ENCODE data around the gene ZNF790. TPM values are rescaled to one million over a fixed set of nuclear protein-coding genes. Genes with fewer than 3 reads are reported as not detected.

Gene ZNF790
- total and polyA plus RNA-seq, 4 experiments from 2014 or later = 5.1 to 13.4 (median 9.5) TPM

GRCh38 chr19:36847968-36848367 lies 9.8 kb upstream of the ZNF790 start:
- H3K4me1 Mint-ChIP-seq = peaks cover 3 to 10% (median 6%) of the 10 kb centered on the region in 4 donors
- CTCF ChIA-PET (ENCODE audit: partially characterized antibody) = interaction anchor here (1.9 kb wide), 1 partner anchor 10 kb away, joined by 8 read pairs; the partner anchor contains the start of gene ZNF790

DNA sequence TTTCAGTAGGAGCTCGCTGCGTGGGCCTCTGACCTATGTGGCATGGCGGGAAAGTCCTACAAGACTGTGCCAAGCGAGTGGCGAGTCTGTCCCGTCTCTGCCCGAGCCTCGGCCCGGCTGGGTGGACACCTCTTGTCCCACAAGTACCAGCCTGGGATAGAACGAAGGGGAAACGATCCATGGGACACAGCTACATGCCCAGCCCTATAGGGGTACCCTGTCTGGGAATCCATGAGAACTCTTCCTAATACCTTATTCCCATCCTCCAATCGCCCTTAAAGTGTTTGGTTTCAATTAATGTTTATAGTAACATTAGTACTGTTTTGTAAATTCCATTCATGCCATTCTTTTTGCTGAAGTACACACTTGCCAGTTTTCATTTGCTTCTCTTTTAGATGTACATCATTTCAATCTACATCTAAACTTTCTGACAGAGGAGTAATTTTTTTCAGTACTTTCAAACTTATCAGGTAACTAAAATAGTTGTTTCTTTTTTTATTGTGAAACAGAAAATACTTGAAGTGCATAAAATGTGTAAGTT lies 667 bp upstream of the ZNF790 start:
- ChIA-PET CTCF (ENCODE audit: partially characterized antibody) (interaction anchor here (1.3 kb wide), 1 partner anchor 10 kb away, joined by 3 read pairs; no protein-coding TSS in a partner anchor), POLR2A (ENCODE audit: partially characterized antibody) (interaction anchor here (0.6 to 5.0 kb wide), 12 partner anchors 11 to 857 kb away, joined by 3 to 183 read pairs (median 6); partner anchors contain the start of genes ZNF345, ZNF529, ZNF540 and ZNF567)
- intact Hi-C loops (cut with micrococcal nuclease) = loop anchor here (1.0 to 5.0 kb wide), 9 partner anchors 11 to 350 kb away; partner anchors contain the start of genes ZNF345, ZNF382, ZNF461 and ZNF566
- H3K4me3 ChIP-seq (ENCODE audit: low read length in 2 of 2) = peak overlapping the region; percentile 48 to 97
- peaks cover 0 to 15% of the 10 kb centered on the region in 2 donors for H3K9me3 ChIP-seq (ENCODE audit: control insufficient read depth in 1 of 2, low read length in 2 of 2)
- Mint-ChIP-seq H3K36me3 (peaks cover 27 to 43% of the 10 kb centered on the region in 2 donors), H3K27ac (peak overlapping the region in 2 of 7 donors; percentile 45 to 54), H3K9me3 (peaks cover 0 to 34% (median 23%) of the 10 kb centered on the region in 8 donors), H3K4me3 (peak overlapping the region in 3 of 8 donors; percentile 33 to 71 (median 55)), H3K4me1 (peaks cover 0 to 13% (median 5%) of the 10 kb centered on the region in 4 donors), H3K27me3 (no peaks in the 10 kb centered on the region)
- H3K27ac ChIP-seq (ENCODE audit: low read depth, low read length) = peak overlapping the region; percentile 73
- no peaks in the 10 kb centered on the region for H3K36me3 ChIP-seq (ENCODE audit: insufficient read depth, low read length)
- H3K4me1 ChIP-seq (ENCODE audit: insufficient read depth, low read length) = peaks cover 18% of the 10 kb centered on the region
- no peak for DNase-seq
- no peaks in the 10 kb centered on the region for H3K27me3 ChIP-seq (ENCODE audit: insufficient read depth, low read length)

More at GRCh38 chr19:36847968-36848367, 9.8 kb upstream of the ZNF790 start:
- no peak overlapping the region for H3K27ac ChIP-seq (ENCODE audit: low read depth, low read length)
- H3K4me1 ChIP-seq (ENCODE audit: insufficient read depth, low read length) = peaks cover 29% of the 10 kb centered on the region
- POLR2A ChIA-PET (ENCODE audit: partially characterized antibody) = interaction anchor here (5.2 kb wide), 1 partner anchor 10 kb away, joined by 183 read pairs; the partner anchor contains the start of gene ZNF790
- no peaks in the 10 kb centered on the region for H3K36me3 ChIP-seq (ENCODE audit: insufficient read depth, low read length)
- no peaks in the 10 kb centered on the region for H3K27me3 Mint-ChIP-seq
- H3K27me3 ChIP-seq (ENCODE audit: insufficient read depth, low read length) = no peaks in the 10 kb centered on the region
- no peaks in the 10 kb centered on the region for H3K9me3 ChIP-seq (ENCODE audit: control insufficient read depth in 1 of 2, low read length in 2 of 2)
- no peak for DNase-seq
- intact Hi-C loops (cut with micrococcal nuclease) = no loop called here
- H3K4me3 ChIP-seq (ENCODE audit: low read length in 2 of 2) = no peak overlapping the region
- peaks cover 0 to 13% (median 3%) of the 10 kb centered on the region in 8 donors for H3K9me3 Mint-ChIP-seq
- peak overlapping the region in 3 of 7 donors; percentile 34 to 95 (median 90) for H3K27ac Mint-ChIP-seq
- H3K4me3 Mint-ChIP-seq = peak overlapping the region in 4 of 8 donors; percentile 69 to 85 (median 80)
- peaks cover 27 to 31% of the 10 kb centered on the region in 2 donors for H3K36me3 Mint-ChIP-seq

GRCh38 chr19:36837176-36837905 lies 846 bp downstream of the ZNF790 start:
- peaks cover 0 to 25% of the 10 kb centered on the region in 2 donors for H3K9me3 ChIP-seq (ENCODE audit: control insufficient read depth in 1 of 2, low read length in 2 of 2)
- intact Hi-C loops (cut with micrococcal nuclease) = loop anchor here (5.0 kb wide), 1 partner anchor 170 kb away; the partner anchor contains the start of gene ZNF461
- H3K27me3 ChIP-seq (ENCODE audit: insufficient read depth, low read length) = no peaks in the 10 kb centered on the region
- peak in 1 of 5 donors; percentile 1 for DNase-seq
- Mint-ChIP-seq H3K4me3 (no peak overlapping the region), H3K36me3 (peaks cover 32 to 48% of the 10 kb centered on the region in 2 donors), H3K27ac (no peak overlapping the region), H3K9me3 (peaks cover 0 to 47% (median 34%) of the 10 kb centered on the region in 8 donors), H3K27me3 (no peaks in the 10 kb centered on the region), H3K4me1 (peaks cover 0 to 14% (median 5%) of the 10 kb centered on the region in 4 donors)
- no peaks in the 10 kb centered on the region for H3K36me3 ChIP-seq (ENCODE audit: insufficient read depth, low read length)
- CTCF ChIA-PET (ENCODE audit: partially characterized antibody) = interaction anchor here (0.9 to 1.5 kb wide), 5 partner anchors 9 to 136 kb away, joined by 3 to 8 read pairs (median 4); partner anchors contain the start of gene ZNF345
- peaks cover 18% of the 10 kb centered on the region for H3K4me1 ChIP-seq (ENCODE audit: insufficient read depth, low read length)
- H3K27ac ChIP-seq (ENCODE audit: low read depth, low read length) = peak overlapping the region; percentile 73
- H3K4me3 ChIP-seq (ENCODE audit: low read length in 2 of 2) = peak overlapping the region; percentile 48 to 97
- POLR2A ChIA-PET (ENCODE audit: partially characterized antibody) = interaction anchor here (0.5 to 5.0 kb wide), 18 partner anchors 13 to 758 kb away, joined by 3 to 183 read pairs (median 4); partner anchors contain the start of genes ZFP14, ZNF260, ZNF345 and ZNF383

DNA sequence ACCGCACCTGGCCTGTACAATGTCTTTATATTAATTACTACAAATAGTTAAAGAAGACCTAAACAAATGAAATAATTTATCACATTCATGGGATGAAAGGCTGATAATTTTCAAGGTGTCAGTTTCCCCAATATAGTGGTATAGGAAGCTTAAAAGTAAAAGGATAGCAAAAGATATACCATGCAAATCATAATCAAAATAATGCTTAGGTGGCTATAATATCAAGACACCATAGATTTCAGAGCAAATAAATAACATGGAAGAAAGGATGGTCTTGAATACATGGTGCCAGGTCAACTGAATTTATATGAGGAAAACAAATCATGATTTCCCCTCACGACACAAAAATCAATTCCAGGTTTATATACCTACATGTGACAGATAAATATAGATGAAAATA lies 4.8 kb downstream of the ZNF790 start:
- CTCF ChIA-PET (ENCODE audit: partially characterized antibody) = no interaction called here
- Mint-ChIP-seq H3K4me1 (peaks cover 0 to 7% (median 2%) of the 10 kb centered on the region in 4 donors), H3K4me3 (no peak overlapping the region), H3K36me3 (peaks cover 59 to 66% of the 10 kb centered on the region in 2 donors), H3K27ac (no peak overlapping the region), H3K9me3 (peaks cover 2 to 81% (median 69%) of the 10 kb centered on the region in 8 donors), H3K27me3 (no peaks in the 10 kb centered on the region)
- Histone ChIP-seq H3K9me3 (ENCODE audit: control insufficient read depth in 1 of 2, low read length in 2 of 2) (peaks cover 0 to 58% of the 10 kb centered on the region in 2 donors), H3K27me3 (ENCODE audit: insufficient read depth, low read length) (no peaks in the 10 kb centered on the region), H3K36me3 (ENCODE audit: insufficient read depth, low read length) (no peaks in the 10 kb centered on the region), H3K4me3 (ENCODE audit: low read length in 2 of 2) (no peak overlapping the region), H3K27ac (ENCODE audit: low read depth, low read length) (no peak overlapping the region), H3K4me1 (ENCODE audit: insufficient read depth, low read length) (peaks cover 14% of the 10 kb centered on the region)
- DNase-seq = no peak
- intact Hi-C loops (cut with micrococcal nuclease) = no loop called here
- POLR2A ChIA-PET (ENCODE audit: partially characterized antibody) = no interaction called here

DNA sequence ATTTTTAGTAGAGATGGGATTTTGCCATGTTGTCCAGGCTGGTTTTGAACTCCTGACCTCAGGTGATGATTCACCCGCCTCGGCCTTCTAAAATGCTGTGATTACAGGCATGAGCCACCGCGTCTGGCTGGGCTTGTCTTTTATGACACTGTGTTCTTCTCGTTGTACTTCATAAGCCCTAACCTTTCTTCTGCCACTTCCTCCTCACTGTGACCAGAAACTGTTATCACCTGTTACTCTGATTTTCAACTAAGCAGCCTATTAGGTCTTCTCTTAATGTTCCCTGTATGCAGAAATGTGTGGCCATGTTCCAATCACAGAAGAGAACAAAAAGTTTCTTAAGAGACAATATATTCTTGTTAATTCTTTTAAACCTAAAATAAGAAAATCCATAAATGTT lies 16.4 kb downstream of the ZNF790 start:
- H3K27me3 ChIP-seq (ENCODE audit: insufficient read depth, low read length) = no peaks in the 10 kb centered on the region
- Mint-ChIP-seq H3K9me3 (peaks cover 0 to 98% (median 86%) of the 10 kb centered on the region in 8 donors), H3K36me3 (peaks cover 75 to 89% of the 10 kb centered on the region in 2 donors), H3K4me1 (no peaks in the 10 kb centered on the region), H3K4me3 (no peak overlapping the region), H3K27ac (no peak overlapping the region), H3K27me3 (no peaks in the 10 kb centered on the region)
- no peak for DNase-seq
- H3K4me1 ChIP-seq (ENCODE audit: insufficient read depth, low read length) = no peaks in the 10 kb centered on the region
- ChIA-PET CTCF (ENCODE audit: partially characterized antibody) (no interaction called here), POLR2A (ENCODE audit: partially characterized antibody) (no interaction called here)
- peaks cover 10 to 58% of the 10 kb centered on the region in 2 donors for H3K9me3 ChIP-seq (ENCODE audit: control insufficient read depth in 1 of 2, low read length in 2 of 2)
- H3K27ac ChIP-seq (ENCODE audit: low read depth, low read length) = no peak overlapping the region
- H3K4me3 ChIP-seq (ENCODE audit: low read length in 2 of 2) = no peak overlapping the region
- intact Hi-C loops (cut with micrococcal nuclease) = no loop called here
- peaks cover 12% of the 10 kb centered on the region for H3K36me3 ChIP-seq (ENCODE audit: insufficient read depth, low read length)

DNA sequence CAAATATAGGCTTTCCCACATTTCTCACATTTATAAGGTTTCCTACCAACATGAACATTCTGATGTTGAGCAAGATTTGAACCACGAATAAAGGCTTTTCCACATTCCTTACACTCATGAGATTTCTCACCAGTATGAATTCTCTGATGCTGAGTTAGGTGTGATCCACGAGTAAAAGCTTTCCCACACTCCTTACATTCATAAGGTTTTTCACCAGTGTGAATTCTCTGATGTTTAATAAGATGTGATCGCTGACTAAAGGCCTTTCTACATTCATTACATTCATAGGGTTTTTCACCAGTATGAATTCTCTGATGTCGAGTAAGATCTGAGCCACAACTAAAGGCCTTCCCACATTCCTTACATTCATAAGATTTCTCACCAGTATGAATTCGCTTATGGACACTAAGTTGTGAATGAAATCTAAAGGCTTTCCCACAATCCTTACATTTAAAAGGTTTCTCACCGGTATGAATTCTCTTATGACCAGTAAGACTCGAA lies 19.0 kb downstream of the ZNF790 start:
- Mint-ChIP-seq H3K4me1 (no peaks in the 10 kb centered on the region), H3K4me3 (no peak overlapping the region), H3K9me3 (peaks cover 0 to 99% (median 86%) of the 10 kb centered on the region in 8 donors), H3K27ac (no peak overlapping the region), H3K36me3 (peaks cover 66 to 81% of the 10 kb centered on the region in 2 donors), H3K27me3 (no peaks in the 10 kb centered on the region)
- intact Hi-C loops (cut with micrococcal nuclease) = no loop called here
- CTCF ChIA-PET (ENCODE audit: partially characterized antibody) = no interaction called here
- POLR2A ChIA-PET (ENCODE audit: partially characterized antibody) = no interaction called here
- peaks cover 12% of the 10 kb centered on the region for H3K36me3 ChIP-seq (ENCODE audit: insufficient read depth, low read length)
- no peak overlapping the region for H3K27ac ChIP-seq (ENCODE audit: low read depth, low read length)
- H3K27me3 ChIP-seq (ENCODE audit: insufficient read depth, low read length) = no peaks in the 10 kb centered on the region
- no peak overlapping the region for H3K4me3 ChIP-seq (ENCODE audit: low read length in 2 of 2)
- H3K9me3 ChIP-seq (ENCODE audit: control insufficient read depth in 1 of 2, low read length in 2 of 2) = peaks cover 8 to 61% of the 10 kb centered on the region in 2 donors
- no peaks in the 10 kb centered on the region for H3K4me1 ChIP-seq (ENCODE audit: insufficient read depth, low read length)
- DNase-seq = no peak

Measured in CD4-positive, alpha-beta memory T cell (primary cell).